ENCODE results near the gene AUH.
"Not testable (repeated sequence)": the region's sequence is repeated elsewhere in the genome, so short reads cannot be mapped to it uniquely, and the experiment has no call there.

AUH gene

GRCh38 chr9:91199739-91200497 lies 161.8 kb downstream of the AUH start:
- H3K4me3 Mint-ChIP-seq, result no peak overlapping the region
- peaks cover 65% of the 10 kb centered on the region for H3K36me3 Mint-ChIP-seq (ENCODE audit: low read depth)
- no peaks in the 10 kb centered on the region for H3K27me3 Mint-ChIP-seq
- H3K9me3 Mint-ChIP-seq, result peaks cover 33% of the 10 kb centered on the region
- peaks cover 74% of the 10 kb centered on the region for H3K4me1 Mint-ChIP-seq (ENCODE audit: low read depth)
- H3K27ac Mint-ChIP-seq, result peak overlapping the region; percentile 82
- DNase-seq, result no peak

GRCh38 chr9:91198881-91199280 lies 162.8 kb downstream of the AUH start:
- H3K27ac Mint-ChIP-seq, H3K27me3 Mint-ChIP-seq, DNase-seq, H3K4me3 Mint-ChIP-seq: not testable (repeated sequence)
- Mint-ChIP-seq H3K36me3 (ENCODE audit: low read depth) (peaks cover 65% of the 10 kb centered on the region), H3K4me1 (ENCODE audit: low read depth) (peaks cover 76% of the 10 kb centered on the region), H3K9me3 (peaks cover 28% of the 10 kb centered on the region)

GRCh38 chr9:91198405-91198804 lies 163.3 kb downstream of the AUH start:
- Mint-ChIP-seq H3K27me3 (no peaks in the 10 kb centered on the region), H3K9me3 (peaks cover 26% of the 10 kb centered on the region)

GRCh38 chr9:91197232-91198181 lies 164.2 kb downstream of the AUH start:
- no peak overlapping the region for H3K27ac Mint-ChIP-seq
- peaks cover 84% of the 10 kb centered on the region for H3K4me1 Mint-ChIP-seq (ENCODE audit: low read depth)
- H3K4me3 Mint-ChIP-seq, result no peak overlapping the region
- no peaks in the 10 kb centered on the region for H3K27me3 Mint-ChIP-seq
- H3K9me3 Mint-ChIP-seq, result peaks cover 21% of the 10 kb centered on the region
- H3K36me3 Mint-ChIP-seq (ENCODE audit: low read depth), result peaks cover 60% of the 10 kb centered on the region
- DNase-seq, result no peak

More at GRCh38 chr9:91198405-91198804, 163.3 kb downstream of the AUH start:
- Mint-ChIP-seq H3K27ac (no peak overlapping the region), H3K4me3 (no peak overlapping the region), H3K4me1 (ENCODE audit: low read depth) (peaks cover 79% of the 10 kb centered on the region), H3K36me3 (ENCODE audit: low read depth) (peaks cover 65% of the 10 kb centered on the region)
- no peak for DNase-seq

- H3K36me3 Mint-ChIP-seq (ENCODE audit: low read depth), result peaks cover 50% of the 10 kb centered on the region
- H3K4me3 Mint-ChIP-seq, result no peak overlapping the region
- H3K27ac Mint-ChIP-seq, result peak overlapping the region; percentile 69
- no peak for DNase-seq
- peaks cover 90% of the 10 kb centered on the region for H3K4me1 Mint-ChIP-seq (ENCODE audit: low read depth)
- H3K9me3 Mint-ChIP-seq, result peaks cover 16% of the 10 kb centered on the region
- H3K27me3 Mint-ChIP-seq, result no peaks in the 10 kb centered on the region
Measured at GRCh38 chr9:91196103-91196950, 165.4 kb downstream of the AUH start.

DNA sequence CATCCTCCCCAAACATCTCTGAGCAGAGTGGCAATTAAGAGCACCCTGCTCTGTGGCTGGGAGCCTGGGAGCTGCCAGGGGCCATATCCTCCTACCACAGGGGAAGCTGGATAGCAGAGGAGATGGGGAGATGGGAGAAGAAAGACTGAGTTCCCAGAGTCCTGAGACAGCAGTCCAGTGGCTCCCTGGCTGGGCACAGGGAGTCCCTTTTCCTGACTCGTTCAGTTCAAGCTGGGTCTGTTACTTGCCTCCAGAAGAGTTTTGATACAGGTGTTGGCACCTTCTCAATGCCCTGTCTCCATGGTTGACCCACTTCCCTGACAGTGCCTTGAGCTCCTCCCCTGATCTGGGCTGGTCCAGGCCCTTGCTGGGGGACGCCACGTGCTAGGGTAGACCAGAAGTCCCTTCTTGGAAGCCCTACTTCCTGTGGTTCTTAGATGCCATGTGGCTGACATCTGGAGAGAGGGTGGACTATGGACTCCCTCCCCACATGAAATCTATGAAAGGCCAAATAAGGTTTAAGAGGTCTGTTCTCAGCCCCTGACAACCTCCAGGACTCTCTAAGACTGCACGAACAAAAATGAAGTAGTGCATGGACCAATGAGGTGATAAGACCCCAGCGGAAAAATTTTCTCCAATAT lies 166.2 kb downstream of the AUH start:
- Mint-ChIP-seq H3K36me3 (ENCODE audit: low read depth) (peaks cover 42% of the 10 kb centered on the region), H3K27ac (peak overlapping the region; percentile 99), H3K27me3 (no peaks in the 10 kb centered on the region), H3K9me3 (peaks cover 8% of the 10 kb centered on the region), H3K4me1 (ENCODE audit: low read depth) (peaks cover 91% of the 10 kb centered on the region), H3K4me3 (peak overlapping the region; percentile 79)
- no peak for DNase-seq

- peak; percentile 92 for DNase-seq
- peaks cover 90% of the 10 kb centered on the region for H3K4me1 Mint-ChIP-seq (ENCODE audit: low read depth)
- peak overlapping the region; percentile 99 for H3K27ac Mint-ChIP-seq
Measured at GRCh38 chr9:91193658-91194391, 167.9 kb downstream of the AUH start.

GRCh38 chr9:91193087-91193657 lies 168.5 kb downstream of the AUH start:
- H3K27ac Mint-ChIP-seq, result peak overlapping the region; percentile 99
- peak overlapping the region; percentile 79 for H3K4me3 Mint-ChIP-seq
- DNase-seq, result peak; percentile 87
- H3K9me3 Mint-ChIP-seq, result peaks cover 15% of the 10 kb centered on the region
- peaks cover 35% of the 10 kb centered on the region for H3K36me3 Mint-ChIP-seq (ENCODE audit: low read depth)
- H3K4me1 Mint-ChIP-seq (ENCODE audit: low read depth), result peaks cover 85% of the 10 kb centered on the region
- H3K27me3 Mint-ChIP-seq, result no peaks in the 10 kb centered on the region

More at GRCh38 chr9:91193658-91194391, 167.9 kb downstream of the AUH start:
- H3K4me3 Mint-ChIP-seq, result peak overlapping the region; percentile 79
- H3K36me3 Mint-ChIP-seq (ENCODE audit: low read depth), result peaks cover 36% of the 10 kb centered on the region
- H3K27me3 Mint-ChIP-seq, result no peaks in the 10 kb centered on the region
- H3K9me3 Mint-ChIP-seq, result peaks cover 10% of the 10 kb centered on the region

DNA sequence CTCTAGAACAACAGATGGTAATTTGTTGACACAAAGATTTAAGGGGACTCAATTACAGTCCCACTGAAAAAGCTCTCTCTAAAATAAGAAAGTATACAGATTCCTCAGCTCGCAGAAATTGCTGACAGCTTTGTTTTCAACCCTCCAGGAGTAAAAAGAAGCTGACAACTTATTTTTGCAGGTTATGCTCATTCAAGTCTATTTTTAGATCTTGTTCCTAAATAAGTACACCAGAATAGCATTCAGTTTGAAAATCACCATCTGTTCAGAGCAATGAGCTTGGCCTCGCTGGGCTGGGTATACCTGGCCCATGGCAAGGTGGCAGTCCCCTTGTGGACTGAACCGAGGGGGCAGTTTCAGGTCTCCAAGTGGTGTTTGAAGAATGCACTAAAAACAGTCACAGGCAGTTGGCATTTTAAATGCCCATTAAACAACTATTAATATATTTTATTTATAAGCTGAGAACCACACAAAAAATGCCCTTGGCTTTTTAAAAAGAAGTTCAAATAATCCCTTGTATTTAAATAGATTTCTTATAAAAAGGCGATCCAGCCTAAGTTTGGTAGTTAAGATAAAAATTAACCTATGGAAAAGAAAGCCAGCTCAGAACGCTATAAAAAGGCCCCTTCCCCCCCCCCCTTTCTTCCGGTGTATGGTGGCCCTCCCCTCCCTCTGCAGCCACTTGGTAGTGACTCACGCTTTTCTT lies 169.2 kb downstream of the AUH start:
- peaks cover 17% of the 10 kb centered on the region for H3K9me3 Mint-ChIP-seq
- H3K36me3 Mint-ChIP-seq (ENCODE audit: low read depth), result peaks cover 34% of the 10 kb centered on the region
- H3K27me3 Mint-ChIP-seq, result no peaks in the 10 kb centered on the region
- H3K4me1 Mint-ChIP-seq (ENCODE audit: low read depth), result peaks cover 81% of the 10 kb centered on the region
- peak overlapping the region; percentile 79 for H3K4me3 Mint-ChIP-seq
- DNase-seq, result peak; percentile 72
- peak overlapping the region; percentile 99 for H3K27ac Mint-ChIP-seq

- Mint-ChIP-seq H3K27me3 (no peaks in the 10 kb centered on the region), H3K4me3 (peak overlapping the region; percentile 64), H3K4me1 (ENCODE audit: low read depth) (peaks cover 81% of the 10 kb centered on the region), H3K9me3 (peaks cover 23% of the 10 kb centered on the region), H3K36me3 (ENCODE audit: low read depth) (peaks cover 34% of the 10 kb centered on the region), H3K27ac (peak overlapping the region; percentile 99)
- DNase-seq, result no peak
Measured at GRCh38 chr9:91191411-91192380, 170.0 kb downstream of the AUH start.

- peaks cover 23% of the 10 kb centered on the region for H3K36me3 Mint-ChIP-seq (ENCODE audit: low read depth)
- no peaks in the 10 kb centered on the region for H3K27me3 Mint-ChIP-seq
- DNase-seq, result no peak
- H3K27ac Mint-ChIP-seq, result peak overlapping the region; percentile 45
- H3K9me3 Mint-ChIP-seq, result peaks cover 23% of the 10 kb centered on the region
- H3K4me3 Mint-ChIP-seq, result no peak overlapping the region
- peaks cover 75% of the 10 kb centered on the region for H3K4me1 Mint-ChIP-seq (ENCODE audit: low read depth)
Measured at GRCh38 chr9:91190062-91190461, 171.7 kb downstream of the AUH start.

Data from activated T-cell treated with anti-CD3 and anti-CD28 coated beads, Interleukin-2, amount 50 U/mL, for 24 hours (primary cell).